Measurements from ENCODE around the gene NUP42.

NUP42 gene

GRCh38 chr7:23230641-23231101 lies 48.8 kb downstream of the NUP42 start:
- no peak for TF ChIP-seq CTCF (IDR thresholded peaks at IDR 0.05; ENCODE audit: low read depth, low read length)
- Histone ChIP-seq H3K4me3 (ENCODE audit: low read depth, low read length) (no peak overlapping the region), H3K36me3 (no peaks in the 10 kb centered on the region), H3K27ac (no peak overlapping the region), H3K9me3 (ENCODE audit: severe bottlenecking) (no peaks in the 10 kb centered on the region), H3K27me3 (ENCODE audit: insufficient read depth, low read depth, severe bottlenecking) (no peaks in the 10 kb centered on the region)
- no peak for DNase-seq

DNA sequence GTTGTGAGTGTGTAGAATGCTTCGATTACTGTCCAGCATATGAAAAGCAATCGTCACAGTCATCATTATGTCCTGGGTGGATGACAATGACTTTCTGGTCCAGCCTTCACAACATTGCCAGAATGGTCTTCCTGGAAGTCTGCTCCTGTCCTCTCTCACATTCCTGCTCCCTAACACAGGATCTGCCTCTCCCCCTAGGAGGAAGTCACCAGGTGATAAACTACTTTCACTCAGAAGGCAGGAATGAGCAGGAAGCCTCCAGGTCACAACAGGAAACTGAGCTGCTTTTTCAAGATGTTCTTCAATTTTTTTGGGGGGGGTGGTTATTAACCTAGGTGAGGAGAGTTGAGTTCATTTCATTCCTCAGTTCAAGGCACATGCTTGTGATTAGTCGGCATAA lies 51.1 kb downstream of the NUP42 start:
- no peak for DNase-seq
- no peaks in the 10 kb centered on the region for H3K9me3 ChIP-seq (ENCODE audit: severe bottlenecking)

GRCh38 chr7:23234569-23235296 lies 52.9 kb downstream of the NUP42 start:
- no peaks in the 10 kb centered on the region for H3K36me3 ChIP-seq
- H3K9me3 ChIP-seq (ENCODE audit: severe bottlenecking), result no peaks in the 10 kb centered on the region
- DNase-seq, result no peak
- no peak for TF ChIP-seq CTCF (IDR thresholded peaks at IDR 0.05; ENCODE audit: low read depth, low read length)
- no peak overlapping the region for H3K27ac ChIP-seq
- no peak overlapping the region for H3K4me3 ChIP-seq (ENCODE audit: low read depth, low read length)
- no peaks in the 10 kb centered on the region for H3K27me3 ChIP-seq (ENCODE audit: insufficient read depth, low read depth, severe bottlenecking)

More for the DNA sequence above, 51.1 kb downstream of the NUP42 start:
- Histone ChIP-seq H3K27me3 (ENCODE audit: insufficient read depth, low read depth, severe bottlenecking) (no peaks in the 10 kb centered on the region), H3K36me3 (no peaks in the 10 kb centered on the region), H3K27ac (no peak overlapping the region), H3K4me3 (ENCODE audit: low read depth, low read length) (no peak overlapping the region)
- TF ChIP-seq CTCF (IDR thresholded peaks at IDR 0.05; ENCODE audit: low read depth, low read length), result no peak

- Histone ChIP-seq H3K27me3 (ENCODE audit: insufficient read depth, low read depth, severe bottlenecking) (no peaks in the 10 kb centered on the region), H3K36me3 (no peaks in the 10 kb centered on the region), H3K4me3 (ENCODE audit: low read depth, low read length) (no peak overlapping the region), H3K27ac (no peak overlapping the region), H3K9me3 (ENCODE audit: severe bottlenecking) (no peaks in the 10 kb centered on the region)
- TF ChIP-seq CTCF (IDR thresholded peaks at IDR 0.05; ENCODE audit: low read depth, low read length), result no peak
- DNase-seq, result no peak
Observed at GRCh38 chr7:23235813-23236221, 54.0 kb downstream of the NUP42 start.

GRCh38 chr7:23237000-23237399 lies 55.2 kb downstream of the NUP42 start:
- H3K36me3 ChIP-seq, result no peaks in the 10 kb centered on the region
- no peak overlapping the region for H3K4me3 ChIP-seq (ENCODE audit: low read depth, low read length)
- no peaks in the 10 kb centered on the region for H3K27me3 ChIP-seq (ENCODE audit: insufficient read depth, low read depth, severe bottlenecking)
- no peak for TF ChIP-seq CTCF (IDR thresholded peaks at IDR 0.05; ENCODE audit: low read depth, low read length)
- H3K9me3 ChIP-seq (ENCODE audit: severe bottlenecking), result no peaks in the 10 kb centered on the region
- H3K27ac ChIP-seq, result no peak overlapping the region
- DNase-seq, result no peak
